A673 (cell line): Measurements from ENCODE around the gene POU2F2. TPM values are rescaled to one million over a fixed set of nuclear protein-coding genes. Genes with fewer than 3 reads are reported as not detected.

Experiments used
- BruUV-seq: library from RNA; stranded (reverse); fragments of 400-500 nt; replicated peaks from 2 replicates; lab custom pipeline; 2021; lab: Mats Ljungman, UMichigan
- CTCF ChIA-PET: fragments of 300-600 bp; sonication (Branson Sonifier 250); formaldehyde crosslinking; loops from one replicate; lab custom pipeline; 2022; ENCODE audit warnings: antibody characterized with exemption; lab: Charles Lee
- POLR2A ChIA-PET: fragments of 300-600 bp; sonication (Branson Sonifier 250); formaldehyde crosslinking; loops from one replicate; lab custom pipeline; 2022; ENCODE audit warnings: antibody characterized with exemption; ENCODE audit not compliant: low non-redundant PET; lab: Charles Lee
- DNase-seq: peaks from one replicate; pipeline ENCODE4 v3.0.0-alpha.2; 2015; ENCODE audit warnings: low spot score
- H3K27ac ChIP-seq: fragments of 200-600 bp; sonication (generic); 2 replicates; pipeline ENCODE4 v1.5.1; 2016; ENCODE audit warnings: mixed run types, low read depth, mild to moderate bottlenecking, mixed read lengths, antibody characterized with exemption, low read length; ENCODE audit not compliant: poor library complexity, severe bottlenecking
- H3K27me3 ChIP-seq: fragments of 200-600 bp; sonication (generic); replicated peaks from 2 replicates; pipeline ENCODE4 v1.6.1; 2017; ENCODE audit warnings: mixed run types, low read depth, mild to moderate bottlenecking, mixed read lengths, antibody characterized with exemption, low read length; ENCODE audit not compliant: insufficient read depth, poor library complexity
- H3K36me3 ChIP-seq: fragments of 200-600 bp; sonication (generic); 2 replicates; pipeline ENCODE4 v1.6.1; 2016; ENCODE audit warnings: mixed run types, mild to moderate bottlenecking, mixed read lengths, antibody characterized with exemption, low read length; ENCODE audit not compliant: insufficient read depth, poor library complexity, severe bottlenecking
- H3K4me1 ChIP-seq: fragments of 200-600 bp; sonication (generic); 2 replicates; pipeline ENCODE4 v1.6.1; 2017; ENCODE audit warnings: mixed run types, mild to moderate bottlenecking, mixed read lengths, antibody characterized with exemption, low read length; ENCODE audit not compliant: insufficient read depth, poor library complexity, severe bottlenecking
- H3K4me3 ChIP-seq: fragments of 200-600 bp; sonication (generic); 2 replicates; pipeline ENCODE4 v1.5.1; 2016; ENCODE audit warnings: low read depth, mixed run types, mild to moderate bottlenecking, mixed read lengths, low read length; ENCODE audit not compliant: poor library complexity, severe bottlenecking
- H3K9me3 ChIP-seq: fragments of 200-600 bp; sonication (generic); 2 replicates; pipeline ENCODE4 v1.6.1; 2016; ENCODE audit warnings: mixed run types, low read depth, mild to moderate bottlenecking, mixed read lengths, antibody characterized with exemption, low read length; ENCODE audit not compliant: poor library complexity, severe bottlenecking
- EZH2 ChIP-seq: fragments of 200-600 bp; sonication (generic); IDR thresholded peaks from 2 replicates; pipeline ENCODE4 v1.6.1; 2017; ENCODE audit warnings: borderline replicate concordance, low read depth, mild to moderate bottlenecking, mixed read lengths, antibody characterized with exemption, low read length; ENCODE audit not compliant: poor library complexity, severe bottlenecking
- intact Hi-C: fragments of 100-400 bp; cut with micrococcal nuclease; formaldehyde crosslinking; loops from one replicate; pipeline ENCODE4 v1.10.0; 2022; ENCODE audit not compliant: unreplicated experiment
- total RNA-seq: library from RNA; stranded (reverse); gene quantifications from 2 replicates; pipeline ENCODE4 v1.2.3, GENCODE V29; 2021
- TF ChIP-seq, protein P1 (sequence below): fragments of 300-800, 200-600 bp; sonication (generic); conservative IDR thresholded peaks from 2 replicates; pipeline ENCODE4 v1.5.1; 2017; ENCODE audit warnings: low read depth, mild to moderate bottlenecking, antibody characterized with exemption, low read length, moderate library complexity, mixed read lengths

The POU2F2 gene
- total RNA-seq, 1 experiment from 2014 or later = 2.5 TPM

DNA sequence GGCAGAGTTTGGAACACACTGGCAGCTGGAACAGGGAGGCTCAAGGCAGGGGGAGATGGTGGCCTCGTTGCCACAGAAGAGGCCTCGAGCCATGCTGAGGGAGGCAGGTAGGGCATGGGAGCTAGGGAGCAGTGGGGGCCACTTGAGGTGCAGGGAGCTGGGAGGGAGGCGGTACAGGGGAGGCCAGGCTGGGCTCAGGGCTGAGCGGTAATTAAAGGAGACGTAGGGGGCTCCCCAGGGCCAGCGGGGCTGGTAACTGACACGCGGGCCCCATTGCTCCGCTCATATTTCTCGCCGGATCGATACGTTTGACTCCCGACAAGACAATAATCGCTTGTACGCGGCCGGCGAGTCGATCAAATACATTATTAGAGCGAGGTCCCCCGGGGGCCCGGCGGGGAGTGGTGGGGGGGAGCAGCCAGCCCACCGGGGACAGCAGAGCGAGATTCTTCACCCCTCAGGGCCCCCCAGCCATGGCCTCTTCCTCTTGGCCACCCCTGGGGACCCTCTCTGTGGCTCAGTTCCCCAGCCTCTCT is 2.4 kb upstream of the POU2F2 start:
- CTCF ChIA-PET = no interaction called here
- Histone ChIP-seq H3K27ac (no peak overlapping the region), H3K9me3 (no peaks in the 10 kb centered on the region), H3K36me3 (no peaks in the 10 kb centered on the region), H3K4me3 (no peak overlapping the region), H3K4me1 (peaks cover 8% of the 10 kb centered on the region), H3K27me3 (peaks cover 7% of the 10 kb centered on the region)
- BruUV-seq = no TSS peak
- TF ChIP-seq, protein P1, sequence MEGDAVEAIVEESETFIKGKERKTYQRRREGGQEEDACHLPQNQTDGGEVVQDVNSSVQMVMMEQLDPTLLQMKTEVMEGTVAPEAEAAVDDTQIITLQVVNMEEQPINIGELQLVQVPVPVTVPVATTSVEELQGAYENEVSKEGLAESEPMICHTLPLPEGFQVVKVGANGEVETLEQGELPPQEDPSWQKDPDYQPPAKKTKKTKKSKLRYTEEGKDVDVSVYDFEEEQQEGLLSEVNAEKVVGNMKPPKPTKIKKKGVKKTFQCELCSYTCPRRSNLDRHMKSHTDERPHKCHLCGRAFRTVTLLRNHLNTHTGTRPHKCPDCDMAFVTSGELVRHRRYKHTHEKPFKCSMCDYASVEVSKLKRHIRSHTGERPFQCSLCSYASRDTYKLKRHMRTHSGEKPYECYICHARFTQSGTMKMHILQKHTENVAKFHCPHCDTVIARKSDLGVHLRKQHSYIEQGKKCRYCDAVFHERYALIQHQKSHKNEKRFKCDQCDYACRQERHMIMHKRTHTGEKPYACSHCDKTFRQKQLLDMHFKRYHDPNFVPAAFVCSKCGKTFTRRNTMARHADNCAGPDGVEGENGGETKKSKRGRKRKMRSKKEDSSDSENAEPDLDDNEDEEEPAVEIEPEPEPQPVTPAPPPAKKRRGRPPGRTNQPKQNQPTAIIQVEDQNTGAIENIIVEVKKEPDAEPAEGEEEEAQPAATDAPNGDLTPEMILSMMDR = no peak
- no peak for TF ChIP-seq EZH2
- intact Hi-C loops = no loop called here
- DNase-seq = no peak
- POLR2A ChIA-PET = no interaction called here

- peak; percentile 65 for DNase-seq
Measured at GRCh38 chr19:42132851-42133528, 744 bp upstream of the POU2F2 start.

GRCh38 chr19:42131149-42132029 is 857 bp downstream of the POU2F2 start:
- ChIA-PET CTCF (interaction anchor here (0.6 to 1.2 kb wide), 3 partner anchors 17 to 309 kb away, joined by 3 read pairs; no protein-coding TSS in a partner anchor), POLR2A (no interaction called here)
- Histone ChIP-seq H3K4me3 (no peak overlapping the region), H3K4me1 (peaks cover 8% of the 10 kb centered on the region), H3K27ac (no peak overlapping the region), H3K36me3 (no peaks in the 10 kb centered on the region), H3K9me3 (no peaks in the 10 kb centered on the region), H3K27me3 (peaks cover under 1% of the 10 kb centered on the region)
- BruUV-seq = no TSS peak
- DNase-seq = no peak
- intact Hi-C loops = loop anchor here (2.0 kb wide), 1 partner anchor 309 kb away; no protein-coding TSS in a partner anchor
- TF ChIP-seq, protein P1 = no peak
- no peak for TF ChIP-seq EZH2

More at GRCh38 chr19:42132851-42133528, 744 bp upstream of the POU2F2 start:
- peaks cover 8% of the 10 kb centered on the region for H3K4me1 ChIP-seq
- ChIA-PET CTCF (interaction anchor here (0.5 to 1.2 kb wide), 8 partner anchors 19 to 1561 kb away, joined by 3 to 9 read pairs (median 4); no protein-coding TSS in a partner anchor), POLR2A (no interaction called here)
- TF ChIP-seq, protein P1 = peak; percentile 95
- TF ChIP-seq EZH2 = no peak
- H3K27me3 ChIP-seq = peaks cover 7% of the 10 kb centered on the region
- intact Hi-C loops = loop anchor here (1.0 to 2.0 kb wide), 2 partner anchors 51 to 308 kb away; no protein-coding TSS in a partner anchor
- H3K4me3 ChIP-seq = peak overlapping the region; percentile 27
- H3K9me3 ChIP-seq = no peaks in the 10 kb centered on the region
- no peaks in the 10 kb centered on the region for H3K36me3 ChIP-seq
- H3K27ac ChIP-seq = no peak overlapping the region
- BruUV-seq = no TSS peak
